T-helper 1 cell treated with Interleukin-12 subunit alpha and Interleukin-12 subunit beta and Interleukin-4 antibody, amounts not matched to agents 30 μg/mL and 1 μg/mL, for 36 hours (primary cell): ENCODE measurements around the gene NCAM2.
"Not testable (repeated sequence)": the region's sequence is repeated elsewhere in the genome, so short reads cannot be mapped to it uniquely, and the experiment has no call there.

Source experiments
- H3K27ac Mint-ChIP-seq: one replicate; pipeline ENCODE4 v1.8.0; 2021; ENCODE audit warnings: mild to moderate bottlenecking, mixed read lengths
- H3K27me3 Mint-ChIP-seq: one replicate; pipeline ENCODE4 v1.8.0; 2021; ENCODE audit warnings: low read depth, mixed read lengths
- H3K36me3 Mint-ChIP-seq: one replicate; pipeline ENCODE4 v1.8.0; 2021; ENCODE audit warnings: low read depth, mixed read lengths
- H3K4me1 Mint-ChIP-seq: one replicate; pipeline ENCODE4 v1.8.0; 2021; ENCODE audit warnings: low read depth, mixed read lengths
- H3K4me3 Mint-ChIP-seq: one replicate; pipeline ENCODE4 v1.8.0; 2021; ENCODE audit warnings: mild to moderate bottlenecking, moderate library complexity, mixed read lengths
- H3K9me3 Mint-ChIP-seq: one replicate; pipeline ENCODE4 v1.8.0; 2021; ENCODE audit warnings: mixed read lengths

Gene NCAM2

DNA sequence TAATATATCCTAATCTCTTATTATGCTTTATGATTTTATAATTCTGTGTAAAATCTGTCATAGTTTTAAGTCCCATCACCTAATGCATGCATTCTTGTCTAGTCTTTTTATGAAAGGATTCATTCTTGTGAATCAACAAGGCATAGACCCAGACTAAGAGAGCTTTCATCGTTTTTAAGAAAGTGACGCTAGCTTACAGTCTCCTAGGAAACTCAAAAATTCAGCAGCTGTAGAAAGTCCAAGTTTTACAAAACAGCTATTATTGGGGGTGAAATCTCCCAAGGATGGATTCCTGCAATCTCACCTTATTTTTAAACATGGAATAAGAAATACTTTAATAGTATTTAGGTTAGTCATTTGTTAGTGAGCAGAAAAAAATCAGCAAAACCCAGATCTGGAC, 104.7 kb downstream of the NCAM2 start:
- Mint-ChIP-seq H3K9me3 (no peaks in the 10 kb centered on the region), H3K36me3 (no peaks in the 10 kb centered on the region), H3K27ac (no peak overlapping the region), H3K4me1 (no peaks in the 10 kb centered on the region), H3K27me3 (no peaks in the 10 kb centered on the region), H3K4me3 (no peak overlapping the region)

GRCh38 chr21:21103692-21104091, 105.5 kb downstream of the NCAM2 start:
- Mint-ChIP-seq H3K36me3 (no peaks in the 10 kb centered on the region), H3K27me3 (no peaks in the 10 kb centered on the region), H3K4me1 (no peaks in the 10 kb centered on the region), H3K27ac (no peak overlapping the region), H3K4me3 (no peak overlapping the region), H3K9me3 (no peaks in the 10 kb centered on the region)

GRCh38 chr21:21109736-21110135, 111.5 kb downstream of the NCAM2 start:
- H3K9me3 Mint-ChIP-seq: no peaks in the 10 kb centered on the region
- H3K27ac Mint-ChIP-seq: no peak overlapping the region
- H3K27me3 Mint-ChIP-seq: no peaks in the 10 kb centered on the region
- H3K4me3 Mint-ChIP-seq: no peak overlapping the region
- no peaks in the 10 kb centered on the region for H3K36me3 Mint-ChIP-seq
- no peaks in the 10 kb centered on the region for H3K4me1 Mint-ChIP-seq

- H3K4me1 Mint-ChIP-seq: no peaks in the 10 kb centered on the region
- H3K36me3 Mint-ChIP-seq: no peaks in the 10 kb centered on the region
- H3K4me3 Mint-ChIP-seq: no peak overlapping the region
- H3K27ac Mint-ChIP-seq: no peak overlapping the region
- no peaks in the 10 kb centered on the region for H3K9me3 Mint-ChIP-seq
- H3K27me3 Mint-ChIP-seq: no peaks in the 10 kb centered on the region
These were observed 113.2 kb downstream of the NCAM2 start for GRCh38 chr21:21111309-21111920.

DNA sequence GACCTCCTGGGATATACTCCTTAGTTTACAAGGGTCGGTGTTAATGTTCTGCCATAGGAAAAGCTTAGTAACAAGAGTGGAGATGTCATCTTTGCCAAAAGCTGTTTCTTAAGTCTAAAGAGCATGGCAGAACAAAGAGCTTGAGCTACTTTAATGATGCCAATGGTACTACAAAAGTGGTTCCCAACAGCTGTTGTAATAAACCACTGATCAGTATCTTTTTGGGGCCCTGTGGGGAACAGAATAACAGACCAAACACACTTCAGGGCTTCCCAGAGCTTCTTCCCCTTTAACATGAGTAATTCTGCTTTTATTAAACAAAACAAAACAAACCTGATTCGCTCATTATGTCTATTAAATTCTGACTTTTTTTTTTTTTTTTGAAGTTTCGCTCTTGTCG, 116.3 kb downstream of the NCAM2 start:
- Mint-ChIP-seq H3K27ac (no peak overlapping the region), H3K36me3 (no peaks in the 10 kb centered on the region), H3K4me1 (no peaks in the 10 kb centered on the region), H3K4me3 (no peak overlapping the region), H3K27me3 (no peaks in the 10 kb centered on the region), H3K9me3 (no peaks in the 10 kb centered on the region)

DNA sequence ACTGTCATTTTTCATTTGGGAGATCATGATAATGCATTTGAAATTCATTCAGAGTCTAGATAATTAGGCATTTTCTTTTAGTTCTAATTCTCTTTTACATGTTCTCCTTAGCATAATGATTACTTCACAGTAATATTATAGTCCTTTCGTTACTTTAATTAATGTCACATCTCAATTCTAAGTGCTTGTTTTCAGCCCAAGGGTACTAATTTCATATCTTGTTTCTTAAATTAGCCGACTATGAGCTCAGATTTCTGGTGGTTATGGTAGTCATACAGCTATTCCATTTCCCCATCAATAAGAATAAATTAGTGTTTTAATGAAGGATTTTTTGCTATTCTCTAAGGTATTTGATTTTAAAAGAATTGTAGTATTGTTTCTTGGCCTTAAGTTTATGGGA, 120.9 kb downstream of the NCAM2 start:
- no peak overlapping the region for H3K27ac Mint-ChIP-seq
- H3K4me1 Mint-ChIP-seq: no peaks in the 10 kb centered on the region
- no peak overlapping the region for H3K4me3 Mint-ChIP-seq
- no peaks in the 10 kb centered on the region for H3K36me3 Mint-ChIP-seq
- no peaks in the 10 kb centered on the region for H3K9me3 Mint-ChIP-seq
- H3K27me3 Mint-ChIP-seq: no peaks in the 10 kb centered on the region

DNA sequence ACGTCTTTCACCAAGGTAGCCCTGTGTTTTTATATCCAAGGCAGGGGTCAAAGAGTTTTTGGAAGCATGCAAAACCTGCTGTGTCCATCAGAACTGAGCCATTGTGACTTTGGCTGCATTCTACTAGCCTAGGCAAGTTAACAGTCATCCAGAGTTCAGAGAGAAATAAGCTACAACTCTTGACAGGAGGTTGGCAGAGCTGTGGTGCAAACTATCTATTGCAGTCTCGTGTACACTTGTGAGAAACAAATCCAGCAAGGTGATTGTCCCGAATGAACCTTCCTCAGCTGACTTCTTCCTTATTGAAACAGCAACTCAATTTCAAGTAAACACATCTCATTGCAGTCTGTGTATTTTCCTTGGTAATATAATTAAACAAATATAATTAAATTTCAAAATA, 124.5 kb downstream of the NCAM2 start:
- H3K36me3 Mint-ChIP-seq: no peaks in the 10 kb centered on the region
- H3K27me3 Mint-ChIP-seq: no peaks in the 10 kb centered on the region

GRCh38 chr21:21132390-21132789, 134.2 kb downstream of the NCAM2 start:
- no peaks in the 10 kb centered on the region for H3K4me1 Mint-ChIP-seq
- no peaks in the 10 kb centered on the region for H3K36me3 Mint-ChIP-seq
- no peaks in the 10 kb centered on the region for H3K27me3 Mint-ChIP-seq
- H3K4me3 Mint-ChIP-seq: no peak overlapping the region
- H3K27ac Mint-ChIP-seq: no peak overlapping the region
- H3K9me3 Mint-ChIP-seq: no peaks in the 10 kb centered on the region

More for the DNA sequence above, 124.5 kb downstream of the NCAM2 start:
- Mint-ChIP-seq H3K4me1 (no peaks in the 10 kb centered on the region), H3K4me3 (no peak overlapping the region), H3K9me3 (no peaks in the 10 kb centered on the region), H3K27ac (no peak overlapping the region)

DNA sequence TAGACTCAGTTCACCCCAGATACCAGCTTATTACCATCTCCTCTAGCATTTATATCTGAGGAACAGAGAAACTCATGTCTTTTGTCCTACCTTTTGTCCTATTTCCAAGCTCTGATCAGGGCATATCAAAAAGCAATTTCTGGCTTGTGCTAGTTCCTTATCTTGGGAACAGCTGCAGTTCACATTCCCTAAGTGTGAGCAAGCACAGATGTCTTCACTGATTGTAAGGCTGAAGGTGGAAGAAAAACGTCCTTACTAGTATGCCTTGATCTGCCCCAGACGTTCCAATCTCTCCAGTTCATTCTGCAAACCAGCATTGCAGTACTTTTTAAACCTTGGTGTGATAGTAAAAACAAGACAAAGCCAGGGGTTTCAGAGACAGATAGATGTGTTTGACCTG, 139.8 kb downstream of the NCAM2 start:
- Mint-ChIP-seq H3K27ac (no peak overlapping the region), H3K27me3 (no peaks in the 10 kb centered on the region), H3K36me3 (no peaks in the 10 kb centered on the region), H3K4me1 (no peaks in the 10 kb centered on the region), H3K9me3 (no peaks in the 10 kb centered on the region), H3K4me3 (no peak overlapping the region)

DNA sequence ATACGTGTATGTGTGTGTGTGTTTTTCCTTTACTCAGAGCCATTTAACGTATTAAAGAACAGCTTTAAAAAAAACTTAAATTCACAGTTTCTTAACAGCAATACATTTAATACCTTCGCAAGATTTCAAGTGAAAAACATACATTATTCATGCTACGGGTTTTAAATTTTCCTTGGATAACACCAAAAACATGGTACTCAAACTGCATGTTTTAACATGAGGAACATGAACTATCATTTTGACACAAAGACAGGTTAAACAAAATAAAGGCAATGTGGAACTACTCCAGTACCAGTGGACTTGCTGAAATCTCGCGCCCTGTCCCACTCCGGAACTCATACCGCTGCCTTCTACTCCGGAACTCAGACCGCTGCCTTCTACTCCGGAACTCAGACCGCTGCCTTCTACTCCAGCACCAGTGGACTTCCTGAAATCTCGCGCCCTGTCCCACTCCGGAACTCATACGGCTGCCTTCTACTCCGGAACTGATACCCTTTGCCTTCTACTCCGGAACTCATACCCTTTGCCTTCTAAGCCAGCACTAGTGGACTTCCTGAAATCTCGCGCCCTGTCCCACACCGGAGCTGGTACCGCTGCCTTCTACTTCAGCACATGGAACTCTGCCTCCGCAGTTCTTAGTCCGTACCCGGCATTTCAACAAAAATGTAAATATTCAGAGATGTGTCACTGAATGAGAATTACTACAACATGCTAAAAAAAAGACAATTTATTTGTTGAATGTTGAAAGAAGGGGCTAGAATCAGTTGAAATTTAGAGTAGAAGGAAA, 148.6 kb downstream of the NCAM2 start:
- Mint-ChIP-seq H3K36me3 (no peaks in the 10 kb centered on the region), H3K4me3 (no peak overlapping the region), H3K27me3 (no peaks in the 10 kb centered on the region), H3K4me1 (no peaks in the 10 kb centered on the region), H3K27ac (no peak overlapping the region), H3K9me3 (no peaks in the 10 kb centered on the region)

GRCh38 chr21:21147374-21147745, 149.2 kb downstream of the NCAM2 start:
- no peaks in the 10 kb centered on the region for H3K9me3 Mint-ChIP-seq
- H3K27ac Mint-ChIP-seq: no peak overlapping the region
- no peaks in the 10 kb centered on the region for H3K27me3 Mint-ChIP-seq
- H3K4me3 Mint-ChIP-seq: no peak overlapping the region
- no peaks in the 10 kb centered on the region for H3K36me3 Mint-ChIP-seq
- H3K4me1 Mint-ChIP-seq: no peaks in the 10 kb centered on the region

- Mint-ChIP-seq H3K4me1 (no peaks in the 10 kb centered on the region), H3K27ac (no peak overlapping the region), H3K4me3 (no peak overlapping the region)
These were observed 149.8 kb downstream of the NCAM2 start for GRCh38 chr21:21148009-21148408.

DNA sequence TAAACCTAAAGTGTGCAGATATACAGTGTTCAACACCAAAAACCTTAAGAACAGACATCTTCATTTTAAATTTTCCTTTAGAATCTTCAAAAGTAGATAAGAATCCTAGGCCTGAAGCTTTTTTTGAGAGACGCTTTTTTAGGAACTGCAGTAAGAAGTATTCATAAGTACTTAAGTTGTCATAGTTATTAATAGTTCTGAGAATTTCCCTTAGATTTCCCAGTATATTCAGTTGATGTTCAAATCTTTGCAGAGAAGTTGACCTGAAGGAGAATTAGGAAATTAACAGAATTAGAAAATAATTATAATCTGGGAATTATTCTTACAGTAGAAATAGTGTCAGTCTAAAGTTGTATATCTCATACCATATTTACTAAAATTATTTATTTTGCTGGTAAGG, 150.3 kb downstream of the NCAM2 start:
- no peaks in the 10 kb centered on the region for H3K4me1 Mint-ChIP-seq

More at GRCh38 chr21:21148009-21148408, 149.8 kb downstream of the NCAM2 start:
- Mint-ChIP-seq H3K27me3 (no peaks in the 10 kb centered on the region), H3K36me3 (no peaks in the 10 kb centered on the region), H3K9me3 (no peaks in the 10 kb centered on the region)

DNA sequence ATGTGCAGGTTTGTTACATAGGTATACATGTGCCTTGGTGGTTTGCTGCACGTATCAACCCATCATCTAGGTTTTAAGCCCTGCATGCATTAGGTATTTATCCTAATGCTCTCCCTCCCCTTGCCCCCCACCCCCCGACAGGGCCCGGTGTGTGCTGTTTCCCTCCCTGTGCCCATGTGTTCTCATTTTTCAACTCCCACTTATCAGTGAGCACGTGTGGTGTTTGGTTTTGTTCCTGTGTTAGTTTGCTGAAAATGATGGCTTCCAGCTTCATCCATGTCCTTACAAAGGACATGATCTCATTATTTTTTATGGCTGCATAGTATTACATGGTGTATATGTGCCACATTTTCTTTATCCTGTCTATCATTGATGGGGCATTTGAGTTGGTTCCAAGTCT, 151.2 kb downstream of the NCAM2 start:
- not testable (repeated sequence) for H3K36me3 Mint-ChIP-seq, H3K4me3 Mint-ChIP-seq, H3K4me1 Mint-ChIP-seq, H3K9me3 Mint-ChIP-seq, H3K27me3 Mint-ChIP-seq, H3K27ac Mint-ChIP-seq

More for the DNA sequence above, 150.3 kb downstream of the NCAM2 start:
- H3K27me3 Mint-ChIP-seq: no peaks in the 10 kb centered on the region
- H3K27ac Mint-ChIP-seq: no peak overlapping the region
- no peaks in the 10 kb centered on the region for H3K36me3 Mint-ChIP-seq
- H3K4me3 Mint-ChIP-seq: no peak overlapping the region
- H3K9me3 Mint-ChIP-seq: no peaks in the 10 kb centered on the region

DNA sequence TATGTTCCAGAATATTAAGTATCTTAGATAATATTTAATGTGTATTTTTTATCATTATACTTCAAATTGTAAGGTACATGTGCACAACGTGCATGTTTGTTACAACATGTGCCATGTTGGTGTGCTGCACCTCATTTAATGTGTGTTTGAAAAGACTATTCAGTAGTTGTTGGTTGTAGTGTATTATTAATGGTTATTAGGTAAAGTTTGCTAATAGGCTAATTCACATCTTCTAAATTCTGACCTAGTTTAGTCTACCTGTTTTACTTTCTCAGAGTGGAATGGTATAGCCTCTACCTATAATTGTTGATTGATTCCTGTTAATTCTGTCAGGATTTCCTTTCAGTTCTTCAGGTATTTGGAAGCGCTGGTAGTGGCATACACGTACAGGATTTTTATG, 153.0 kb downstream of the NCAM2 start:
- Mint-ChIP-seq H3K36me3 (no peaks in the 10 kb centered on the region), H3K4me3 (no peak overlapping the region), H3K9me3 (no peaks in the 10 kb centered on the region), H3K27me3 (no peaks in the 10 kb centered on the region), H3K27ac (no peak overlapping the region), H3K4me1 (no peaks in the 10 kb centered on the region)
